RWPE2 (cell line): Measurements from ENCODE around the gene ME3.
"Not testable (repeated sequence)": the region's sequence is repeated elsewhere in the genome, so short reads cannot be mapped to it uniquely, and the experiment has no call there.

Source experiments
- ATAC-seq: fragments of 200-7000 bp; cut with Tn5 transposase; 3 replicates; pipeline ENCODE4 v1.9.1; 2021; ENCODE audit warnings: low read depth
- DNase-seq: peaks from one replicate; pipeline ENCODE4 v3.0.0-alpha.2; 2020; ENCODE audit warnings: low spot score
- H3K27ac ChIP-seq: fragments of 450-650 bp; 2 replicates; pipeline ENCODE4 v1.5.1; 2017; ENCODE audit warnings: mild to moderate bottlenecking; ENCODE audit not compliant: poor library complexity, severe bottlenecking
- H3K27me3 ChIP-seq: fragments of 250-450 bp; sonication (Bioruptor Pico); 2 replicates; pipeline ENCODE4 v1.5.1; 2021; ENCODE audit warnings: mild to moderate bottlenecking, moderate library complexity; ENCODE audit not compliant: insufficient read depth, poor library complexity, severe bottlenecking
- H3K36me3 ChIP-seq: fragments of 250-450 bp; sonication (Bioruptor Pico); 2 replicates; pipeline ENCODE4 v1.5.1; 2020; ENCODE audit warnings: low read depth, mild to moderate bottlenecking, moderate library complexity
- H3K4me1 ChIP-seq: fragments of 250-450 bp; sonication (Bioruptor Pico); 2 replicates; pipeline ENCODE4 v1.5.1; 2021; ENCODE audit warnings: mild to moderate bottlenecking, moderate library complexity; ENCODE audit not compliant: insufficient read depth, poor library complexity, severe bottlenecking
- H3K4me3 ChIP-seq: fragments of 250-450 bp; sonication (Bioruptor Pico); 2 replicates; pipeline ENCODE4 v1.5.1; 2021; ENCODE audit warnings: mild to moderate bottlenecking, moderate library complexity; ENCODE audit not compliant: severe bottlenecking
- H3K9me3 ChIP-seq: fragments of 250-450 bp; sonication (Bioruptor Pico); 2 replicates; pipeline ENCODE4 v1.5.1; 2021; ENCODE audit warnings: mild to moderate bottlenecking, moderate library complexity; ENCODE audit not compliant: severe bottlenecking
- CTCF ChIP-seq: fragments of 450-650 bp; IDR thresholded peaks from one replicate; pipeline ENCODE4 v1.5.1; 2017; ENCODE audit warnings: mild to moderate bottlenecking, moderate library complexity; ENCODE audit not compliant: poor library complexity, severe bottlenecking

ME3 gene

GRCh38 chr11:86442420-86442819 lies 230.0 kb downstream of the ME3 start:
- DNase-seq (no peak), ATAC-seq (no peak)
- Histone ChIP-seq H3K4me3 (no peak overlapping the region), H3K36me3 (no peaks in the 10 kb centered on the region), H3K9me3 (no peaks in the 10 kb centered on the region), H3K27ac (no peak overlapping the region), H3K27me3 (no peaks in the 10 kb centered on the region), H3K4me1 (no peaks in the 10 kb centered on the region)
- TF ChIP-seq CTCF: no peak

- no peak for TF ChIP-seq CTCF
- no peaks in the 10 kb centered on the region for H3K9me3 ChIP-seq
- H3K4me3 ChIP-seq: no peak overlapping the region
- H3K4me1 ChIP-seq: no peaks in the 10 kb centered on the region
- ATAC-seq: no peak
- DNase-seq: no peak
- H3K27me3 ChIP-seq: no peaks in the 10 kb centered on the region
- H3K27ac ChIP-seq: no peak overlapping the region
- no peaks in the 10 kb centered on the region for H3K36me3 ChIP-seq
These were observed 231.6 kb downstream of the ME3 start for GRCh38 chr11:86440843-86441242.

- Histone ChIP-seq H3K27ac (no peak overlapping the region), H3K4me1 (no peaks in the 10 kb centered on the region), H3K36me3 (no peaks in the 10 kb centered on the region), H3K9me3 (no peaks in the 10 kb centered on the region), H3K27me3 (no peaks in the 10 kb centered on the region), H3K4me3 (no peak overlapping the region)
- ATAC-seq (no peak), DNase-seq (no peak)
- no peak for TF ChIP-seq CTCF
These were observed 232.1 kb downstream of the ME3 start for GRCh38 chr11:86440305-86440716.

- no peaks in the 10 kb centered on the region for H3K4me1 ChIP-seq
- no peak overlapping the region for H3K27ac ChIP-seq
- TF ChIP-seq CTCF: no peak
- DNase-seq (no peak), ATAC-seq (peak; percentile 56; the same call in 1 of the 3 replicates)
- H3K4me3 ChIP-seq: no peak overlapping the region
- no peaks in the 10 kb centered on the region for H3K9me3 ChIP-seq
- H3K27me3 ChIP-seq: no peaks in the 10 kb centered on the region
- H3K36me3 ChIP-seq: no peaks in the 10 kb centered on the region
These were observed 233.7 kb downstream of the ME3 start for GRCh38 chr11:86438685-86439084.

- H3K27me3 ChIP-seq: no peaks in the 10 kb centered on the region
- ATAC-seq (no peak), DNase-seq (no peak)
- H3K9me3 ChIP-seq: no peaks in the 10 kb centered on the region
- no peak overlapping the region for H3K4me3 ChIP-seq
- H3K27ac ChIP-seq: no peak overlapping the region
- H3K36me3 ChIP-seq: no peaks in the 10 kb centered on the region
- TF ChIP-seq CTCF: no peak
- H3K4me1 ChIP-seq: no peaks in the 10 kb centered on the region
These were observed 236.7 kb downstream of the ME3 start for GRCh38 chr11:86435711-86436110.

- H3K9me3 ChIP-seq, H3K36me3 ChIP-seq, H3K27ac ChIP-seq, ATAC-seq, H3K4me1 ChIP-seq, DNase-seq, H3K27me3 ChIP-seq, H3K4me3 ChIP-seq: not testable (repeated sequence)
These were observed 238.9 kb downstream of the ME3 start for GRCh38 chr11:86433361-86434095.
